HG03097 (cell line): ENCODE data around the gene DNASE1L1.

Experiments used
- ATAC-seq: cut with Tn5 transposase; IDR thresholded peaks from one replicate; pipeline ENCODE4 v1.9.1; 2021; ENCODE audit not compliant: unreplicated experiment, low FRiP score

DNASE1L1 gene, protein sequence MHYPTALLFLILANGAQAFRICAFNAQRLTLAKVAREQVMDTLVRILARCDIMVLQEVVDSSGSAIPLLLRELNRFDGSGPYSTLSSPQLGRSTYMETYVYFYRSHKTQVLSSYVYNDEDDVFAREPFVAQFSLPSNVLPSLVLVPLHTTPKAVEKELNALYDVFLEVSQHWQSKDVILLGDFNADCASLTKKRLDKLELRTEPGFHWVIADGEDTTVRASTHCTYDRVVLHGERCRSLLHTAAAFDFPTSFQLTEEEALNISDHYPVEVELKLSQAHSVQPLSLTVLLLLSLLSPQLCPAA

GRCh38 chrX:154409222-154409871 is at the start of gene DNASE1L1:
TSS of gene DNASE1L1 (minus strand) at chrX:154409254. CDS start at chrX:154405568, 3,686 bp downstream.
- no peak for ATAC-seq

GRCh38 chrX:154458116-154458953 is 49.3 kb upstream of the DNASE1L1 start, which contains the start of gene PLXNA3:
TSS of gene PLXNA3 (plus strand) at chrX:154458281. CDS start at chrX:154460184, 1,903 bp downstream.
- ATAC-seq = peak; percentile 48

GRCh38 chrX:154457491-154458115 is 48.5 kb upstream of the DNASE1L1 start:
- ATAC-seq = peak; percentile 47

GRCh38 chrX:154452823-154453222 is 43.8 kb upstream of the DNASE1L1 start:
- ATAC-seq = no peak

DNA sequence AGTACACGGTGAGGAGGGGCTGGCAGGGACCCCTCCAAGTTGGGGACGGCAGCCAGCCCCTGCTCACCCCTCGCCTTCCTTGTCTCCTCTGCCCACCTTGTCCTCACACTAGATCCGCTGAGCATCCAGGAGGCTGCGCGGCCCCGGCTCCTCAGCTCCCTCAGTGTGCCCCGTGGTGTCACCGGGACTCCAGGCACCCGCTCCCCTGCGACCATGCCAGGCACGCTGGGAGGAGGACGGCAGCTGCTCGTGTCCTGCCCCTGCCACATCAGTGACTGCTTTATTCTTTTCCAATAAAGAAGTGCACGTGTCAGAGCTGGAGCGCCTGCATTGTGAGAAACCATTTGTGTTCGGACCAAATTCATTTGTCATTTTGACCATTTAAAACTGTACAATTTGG is 41.3 kb upstream of the DNASE1L1 start:
- no peak for ATAC-seq

DNA sequence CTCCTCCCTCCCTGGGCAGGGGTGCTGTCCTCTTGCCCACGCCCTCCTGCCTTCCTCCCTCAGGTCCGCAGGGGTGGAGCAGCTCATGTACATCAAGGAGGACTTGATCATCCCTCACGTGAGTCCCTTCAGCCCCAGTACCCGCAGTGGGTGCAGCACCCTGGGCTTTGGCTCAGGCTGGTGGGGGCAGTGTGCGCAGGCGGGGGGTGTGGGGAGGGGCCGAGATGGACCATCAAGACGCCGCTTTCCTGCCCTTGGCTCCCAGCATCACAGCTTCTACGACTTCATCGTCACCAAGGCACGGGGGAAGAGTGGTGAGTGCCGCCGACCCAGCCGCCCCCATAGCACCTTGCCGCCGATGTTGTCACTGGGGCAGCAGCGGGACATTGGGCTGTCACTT is 40.6 kb upstream of the DNASE1L1 start:
- no peak for ATAC-seq

DNA sequence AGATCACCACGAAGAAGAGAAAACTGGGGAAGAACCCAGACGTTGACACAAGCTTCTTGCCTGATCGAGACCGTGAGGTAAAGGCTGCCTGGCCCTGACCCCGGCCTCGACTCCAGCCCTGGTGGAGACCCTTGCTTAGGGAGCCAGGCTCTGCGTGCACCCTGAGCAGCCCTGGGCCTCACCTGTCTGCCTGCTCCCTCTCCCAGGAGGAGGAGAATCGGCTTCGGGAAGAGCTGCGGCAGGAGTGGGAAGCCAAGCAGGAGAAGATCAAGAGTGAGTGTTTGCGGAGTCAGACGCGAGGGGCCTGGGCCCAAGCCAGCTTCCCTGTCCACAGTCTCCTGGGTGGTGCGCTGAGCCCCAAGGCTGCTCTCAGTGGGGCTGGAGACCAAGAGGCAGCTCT is 39.4 kb upstream of the DNASE1L1 start:
- ATAC-seq = no peak

DNA sequence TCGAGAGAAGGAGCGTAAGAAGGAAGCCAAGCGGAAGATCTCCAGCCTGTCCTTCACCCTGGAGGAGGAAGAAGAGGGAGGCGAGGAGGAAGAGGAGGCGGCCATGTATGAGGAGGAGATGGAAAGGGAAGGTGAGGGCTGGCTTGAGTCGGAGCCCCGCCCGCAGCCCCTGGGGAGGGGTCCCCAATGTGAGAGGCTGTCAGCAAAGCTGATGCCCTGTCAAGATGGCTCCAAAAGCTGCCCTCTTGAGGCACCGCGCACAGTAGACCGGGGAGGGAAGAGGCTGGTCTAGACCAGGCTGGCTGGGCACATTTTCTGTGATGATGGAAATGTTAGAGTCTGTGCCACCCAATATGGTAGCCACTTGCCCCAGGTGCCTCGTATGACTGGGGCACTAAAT is 37.4 kb upstream of the DNASE1L1 start:
- ATAC-seq = no peak

DNA sequence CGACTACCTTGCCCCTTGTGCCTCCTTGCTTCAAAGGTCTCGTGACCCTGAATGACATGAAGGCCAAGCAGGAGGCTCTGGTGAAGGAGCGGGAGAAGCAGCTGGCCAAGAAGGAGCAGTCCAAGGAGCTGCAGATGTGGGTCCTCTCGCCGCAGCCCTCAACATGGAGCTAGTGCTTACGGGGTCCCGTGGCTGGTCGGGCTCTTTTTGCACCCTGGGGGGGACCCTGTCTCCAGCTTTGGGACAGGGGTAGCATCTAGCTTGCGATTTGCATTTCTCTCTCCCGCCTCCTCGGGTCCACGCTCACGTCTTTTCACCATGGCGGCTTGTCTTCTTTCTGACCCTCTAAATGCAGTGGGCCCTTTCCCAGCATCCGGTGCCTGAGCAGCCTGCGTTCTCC is 36.7 kb upstream of the DNASE1L1 start:
- no peak for ATAC-seq

- ATAC-seq = no peak
Measured at GRCh38 chrX:154444755-154445246, 35.7 kb upstream of the DNASE1L1 start.

DNA sequence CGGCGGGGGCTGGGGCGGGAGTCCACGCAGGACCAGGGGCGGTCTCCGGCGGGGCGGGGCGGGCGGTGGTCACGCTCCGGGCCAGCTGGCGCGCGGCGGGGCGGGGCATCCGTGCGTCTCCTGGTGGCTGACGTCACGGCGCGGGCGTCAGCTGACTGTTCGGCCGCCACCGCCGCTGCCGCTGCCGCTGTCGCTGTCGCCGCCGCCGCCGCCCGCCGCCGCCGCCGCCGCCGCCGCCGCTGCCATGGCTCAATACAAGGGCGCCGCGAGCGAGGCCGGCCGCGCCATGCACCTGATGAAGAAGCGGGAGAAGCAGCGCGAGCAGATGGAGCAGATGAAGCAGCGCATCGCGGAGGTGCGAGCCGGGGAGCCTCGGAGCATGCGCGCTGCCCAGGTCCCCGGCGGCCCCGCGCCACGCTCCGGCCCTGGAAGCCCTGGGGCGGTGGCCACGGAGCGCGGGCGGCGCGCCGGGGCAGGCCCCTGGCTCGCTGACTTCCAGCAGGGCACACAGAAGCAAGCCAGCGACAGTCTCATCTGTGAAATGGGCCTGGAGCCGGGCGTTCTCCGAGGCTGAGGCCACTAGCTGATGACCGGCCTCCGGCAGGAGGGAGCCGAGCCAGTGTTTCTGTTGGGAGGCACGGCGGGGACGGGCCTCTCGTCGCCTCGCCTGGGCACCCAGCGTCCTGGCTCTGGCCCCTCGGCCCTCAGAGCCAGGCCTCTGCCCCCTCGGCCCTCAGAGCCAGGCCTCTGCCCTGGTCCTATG is 35.1 kb upstream of the DNASE1L1 start, which contains the start of gene FAM50A:
Gene FAM50A (plus strand): TSS at position 150 of the 763 bp plus-strand sequence. CDS start 95 bp downstream, at position 245.
- ATAC-seq = peak; percentile 56

GRCh38 chrX:154443479-154443910 is 34.4 kb upstream of the DNASE1L1 start:
- ATAC-seq = no peak

DNA sequence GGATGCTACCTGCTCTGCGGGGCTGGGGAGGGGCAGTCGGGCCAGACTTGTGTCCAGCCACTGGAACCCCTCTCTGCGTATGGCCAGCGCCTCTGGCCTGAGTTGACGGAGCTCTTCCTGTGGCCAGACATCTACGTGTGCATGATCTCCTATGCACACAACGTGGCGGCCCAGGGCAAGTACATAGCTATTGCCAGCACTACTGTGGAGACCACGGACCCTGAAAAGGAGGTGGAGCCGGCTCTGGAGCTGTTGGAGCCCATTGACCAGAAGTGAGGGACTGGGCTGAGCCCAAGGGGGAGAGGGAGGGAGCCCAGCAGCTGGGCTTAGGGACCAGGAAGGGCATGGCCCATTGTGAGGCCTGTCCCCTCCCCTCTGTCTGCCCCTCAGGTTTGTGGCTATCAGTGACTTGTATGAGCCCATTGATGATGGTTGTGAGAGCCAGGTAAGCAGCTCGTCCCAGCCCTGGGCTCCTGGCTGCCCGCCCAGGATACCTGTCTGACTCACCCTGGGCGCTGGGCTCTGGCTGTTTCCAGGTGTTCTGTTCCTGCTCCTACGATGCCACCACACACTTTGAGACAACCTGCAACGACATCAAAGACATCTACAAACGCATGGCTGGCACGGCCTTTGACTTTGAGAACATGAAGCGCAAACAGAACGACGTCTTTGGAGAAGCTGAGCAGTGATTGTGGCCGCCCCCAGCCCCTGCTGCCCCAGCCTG is 33.1 kb upstream of the DNASE1L1 start:
- no peak for ATAC-seq

- ATAC-seq = no peak
Measured at GRCh38 chrX:154441564-154441963, 32.5 kb upstream of the DNASE1L1 start.

DNA sequence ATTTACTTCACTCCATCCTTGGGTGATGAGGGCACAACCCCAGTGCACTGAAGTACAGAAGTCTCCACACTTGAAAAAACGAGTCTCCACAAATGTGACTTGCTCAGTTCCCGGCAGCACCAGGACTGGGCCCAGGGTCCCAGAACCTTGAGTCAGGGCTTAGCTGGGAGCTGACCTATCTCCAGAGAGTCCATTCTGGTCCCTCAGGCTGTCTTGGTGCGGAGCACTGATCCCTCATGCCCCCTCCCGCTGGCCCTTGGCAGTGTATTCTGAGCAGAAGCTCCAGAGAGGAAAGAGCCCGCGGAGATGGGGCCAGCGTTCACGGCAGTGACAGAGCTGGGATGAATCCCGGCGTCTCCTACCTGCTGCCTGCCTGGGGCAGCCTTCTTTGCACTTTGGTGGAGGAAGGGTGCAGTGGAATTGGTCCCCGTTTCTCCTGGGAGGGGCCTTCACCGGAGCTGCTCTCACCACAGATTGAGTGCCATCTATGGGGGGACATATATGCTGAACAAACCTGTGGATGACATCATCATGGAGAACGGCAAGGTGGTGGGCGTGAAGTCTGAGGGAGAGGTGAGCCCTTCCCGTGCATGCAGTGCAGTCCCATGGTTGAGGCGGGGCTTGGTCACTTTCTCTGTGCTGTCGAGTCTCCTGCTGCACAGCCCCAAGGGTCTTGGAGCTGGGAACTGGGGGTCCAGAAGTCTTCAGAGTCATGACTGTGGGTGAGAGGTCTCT is 31.7 kb upstream of the DNASE1L1 start:
- no peak for ATAC-seq

DNA sequence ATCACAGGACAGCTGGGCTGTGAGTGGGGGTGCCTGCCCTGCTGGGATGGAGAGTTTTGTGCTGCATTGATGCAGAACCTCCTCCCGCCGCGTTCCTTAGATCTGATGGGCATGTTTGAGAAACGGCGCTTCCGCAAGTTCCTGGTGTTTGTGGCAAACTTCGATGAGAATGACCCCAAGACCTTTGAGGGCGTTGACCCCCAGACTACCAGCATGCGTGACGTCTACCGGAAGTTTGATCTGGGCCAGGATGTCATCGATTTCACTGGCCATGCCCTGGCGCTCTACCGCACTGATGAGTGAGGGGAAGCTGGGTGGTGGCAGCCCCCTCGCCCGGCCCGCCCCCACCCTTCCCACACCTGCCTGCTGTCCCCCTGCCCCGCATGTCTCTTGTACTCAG is 30.8 kb upstream of the DNASE1L1 start:
- no peak for ATAC-seq

- no peak for ATAC-seq
Measured at GRCh38 chrX:154437971-154438893, 29.2 kb upstream of the DNASE1L1 start.
